ENCODE data around the gene RAG2.
"Not testable (repeated sequence)": the region's sequence is repeated elsewhere in the genome, so short reads cannot be mapped to it uniquely, and the experiment has no call there.

Gene RAG2

DNA sequence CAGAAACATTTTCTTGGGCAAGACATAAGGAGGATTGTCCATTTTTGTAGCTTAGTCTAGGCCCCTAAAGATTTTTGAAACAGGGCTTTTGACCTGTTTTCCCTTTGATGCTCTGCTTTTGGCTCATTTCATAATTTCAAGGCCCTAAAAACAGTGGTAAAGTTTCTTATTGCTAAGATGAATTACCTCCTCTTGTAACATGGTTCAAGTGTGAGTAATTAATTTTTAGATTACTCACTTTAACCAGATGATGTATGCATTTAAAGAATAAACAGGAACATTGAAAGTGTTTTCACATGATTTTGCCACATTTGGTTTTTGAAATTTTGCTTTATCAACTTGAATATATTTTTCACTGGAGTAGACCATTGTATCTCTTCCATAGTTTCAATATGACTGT is 1.2 kb downstream of the RAG2 start:
- no peak for DNase-seq

DNA sequence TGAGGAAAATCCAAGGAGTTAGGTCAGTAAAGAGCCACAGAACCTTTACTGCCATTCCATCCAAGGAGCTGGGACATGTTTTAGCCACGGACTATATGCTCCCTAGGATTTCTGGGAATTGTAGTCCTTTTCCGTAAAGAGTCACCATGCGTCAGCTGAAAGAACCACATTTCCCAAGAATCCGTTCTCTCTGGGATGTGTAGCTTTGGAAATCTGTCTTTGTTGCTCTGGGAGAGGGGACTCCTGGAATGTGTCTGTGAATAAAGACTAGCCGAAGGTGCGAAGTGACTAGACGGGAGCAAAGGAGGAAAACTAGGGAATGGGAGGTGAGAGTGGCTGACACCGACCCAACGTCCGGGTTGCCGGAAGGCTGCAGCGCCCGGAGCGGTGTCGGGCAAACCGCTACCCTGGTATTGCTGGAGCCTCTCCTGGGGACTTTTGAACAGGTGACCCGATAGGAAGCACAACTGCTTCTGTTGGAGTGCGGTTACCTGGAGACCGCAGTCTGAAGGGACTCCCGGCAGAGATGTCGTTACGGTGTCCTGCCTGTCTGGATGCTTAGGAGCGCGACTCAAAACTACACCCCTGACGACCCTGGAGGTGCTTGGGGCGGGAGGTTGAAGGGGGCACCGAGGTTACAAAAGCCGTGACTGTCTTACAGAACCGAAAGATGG is 3.6 kb downstream of the RAG2 start, which contains the start of gene IFTAP:
Gene IFTAP (plus strand): TSS at position 187 of the 674 bp plus-strand sequence. CDS start 15,602 bp downstream, outside the sequence.
- no peak for DNase-seq

DNA sequence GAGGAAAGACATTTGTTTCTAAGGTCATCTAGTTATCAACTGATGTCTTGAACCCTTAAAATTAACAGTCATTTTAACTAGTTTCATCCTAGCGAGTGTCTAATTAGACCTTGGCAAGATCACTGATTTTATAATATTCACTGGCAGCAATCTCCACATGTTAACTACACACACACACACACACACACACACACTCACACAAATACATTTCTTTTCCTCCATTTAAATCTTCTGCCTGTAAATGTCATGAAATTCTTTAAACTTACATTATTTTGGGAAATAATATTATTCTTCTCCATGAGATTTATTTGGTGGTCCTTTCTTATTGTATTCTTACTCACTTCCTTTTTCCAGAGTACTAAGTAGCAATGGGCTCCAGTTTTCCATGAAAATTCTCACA is 6.6 kb downstream of the RAG2 start:
- no peak for DNase-seq

DNA sequence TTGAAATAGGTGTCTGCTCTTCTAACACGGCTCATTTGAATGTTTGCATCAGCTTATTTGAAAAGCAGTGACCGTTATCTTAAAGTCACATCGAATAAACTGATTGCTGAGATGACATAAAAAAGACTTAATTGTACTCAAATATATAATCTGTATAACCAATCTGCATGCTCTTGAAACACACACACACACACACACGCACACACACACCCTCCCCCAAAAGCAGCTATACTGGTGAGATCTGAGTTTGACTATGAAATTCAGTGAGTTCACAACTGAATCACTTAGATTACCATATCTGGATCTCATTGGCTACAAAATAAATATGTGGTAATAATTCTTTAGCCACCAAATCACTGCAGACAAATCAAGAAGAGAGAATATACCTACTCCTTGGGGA is 7.5 kb downstream of the RAG2 start:
- no peak for DNase-seq

DNA sequence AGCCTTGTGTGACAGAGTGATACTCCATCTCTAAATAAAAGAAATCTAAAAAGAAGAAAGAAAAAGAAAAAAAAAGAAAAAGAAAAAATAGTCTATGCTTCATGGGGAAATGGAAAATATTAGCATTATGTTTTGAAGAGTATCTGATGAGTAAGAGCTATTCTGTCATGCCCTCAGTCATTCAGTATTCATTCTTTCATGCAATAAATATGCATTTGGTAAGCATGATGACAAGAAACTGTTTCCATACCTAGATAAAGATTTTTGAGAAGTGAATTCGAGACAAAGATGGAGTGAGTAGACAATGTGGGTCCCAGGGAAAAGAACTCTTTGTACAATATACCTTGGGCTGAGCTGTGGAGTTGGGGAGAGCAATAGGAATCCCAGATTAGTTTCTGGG is 9.9 kb downstream of the RAG2 start:
- no peak for DNase-seq

DNA sequence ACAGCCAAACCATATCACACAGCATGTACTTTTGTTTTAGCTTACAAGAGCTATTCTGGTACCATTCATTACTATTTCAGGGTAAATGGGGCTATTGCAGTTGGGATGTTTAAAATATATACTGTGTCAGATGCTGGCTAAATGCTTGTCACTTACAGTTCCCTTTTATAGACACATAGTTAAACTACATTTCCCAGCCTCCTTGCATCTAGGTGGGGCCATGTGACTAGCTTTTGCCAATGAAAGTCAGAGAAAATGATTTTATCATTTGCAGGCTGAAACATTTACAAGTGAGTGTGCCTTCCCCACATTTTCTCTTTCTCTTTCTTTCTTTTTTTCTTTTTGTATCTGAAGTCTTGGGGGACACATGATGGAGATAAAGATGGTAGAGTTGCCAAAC is 11.5 kb downstream of the RAG2 start:
- no peak for DNase-seq

DNA sequence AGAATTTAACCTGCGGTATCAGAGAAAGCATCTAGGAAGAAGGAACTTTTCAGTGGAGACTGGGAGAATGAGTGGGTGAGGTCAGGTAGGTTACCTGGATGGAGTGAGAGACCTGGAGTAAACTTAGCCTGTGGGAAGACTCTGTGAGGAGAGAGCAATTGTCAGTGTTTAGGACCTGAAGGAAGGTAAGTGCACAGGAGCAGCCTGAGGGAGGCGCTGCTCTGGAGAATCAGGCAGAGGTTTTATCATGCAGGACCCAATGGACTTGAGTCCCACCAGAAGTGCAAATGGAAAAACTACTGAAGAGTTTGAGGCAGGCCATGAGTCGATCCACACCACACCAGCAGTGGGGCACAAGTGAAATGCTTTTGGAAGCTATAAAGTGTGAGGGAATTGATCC is 14.4 kb downstream of the RAG2 start:
- no peak for DNase-seq

DNA sequence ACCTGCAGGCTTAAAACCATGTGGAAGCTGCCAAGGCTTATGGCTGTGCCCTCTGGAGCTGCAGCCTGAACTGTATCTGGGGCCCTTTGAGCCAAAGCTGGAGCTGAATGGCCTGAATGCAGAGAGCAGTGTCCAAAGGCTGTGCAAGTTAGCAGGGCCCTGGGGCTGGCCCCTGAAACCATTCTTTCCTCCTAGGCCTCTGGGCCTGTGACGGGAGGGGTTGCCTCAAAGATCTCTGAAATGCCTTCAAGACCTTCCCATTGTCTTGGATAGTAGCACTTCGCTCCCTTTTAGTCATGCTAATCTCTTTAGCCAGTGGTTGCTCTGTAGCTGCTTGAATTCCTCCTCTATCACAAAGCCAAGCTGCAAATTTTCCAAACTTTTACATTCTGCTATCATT is 16.5 kb downstream of the RAG2 start:
- DNase-seq: no peak

DNA sequence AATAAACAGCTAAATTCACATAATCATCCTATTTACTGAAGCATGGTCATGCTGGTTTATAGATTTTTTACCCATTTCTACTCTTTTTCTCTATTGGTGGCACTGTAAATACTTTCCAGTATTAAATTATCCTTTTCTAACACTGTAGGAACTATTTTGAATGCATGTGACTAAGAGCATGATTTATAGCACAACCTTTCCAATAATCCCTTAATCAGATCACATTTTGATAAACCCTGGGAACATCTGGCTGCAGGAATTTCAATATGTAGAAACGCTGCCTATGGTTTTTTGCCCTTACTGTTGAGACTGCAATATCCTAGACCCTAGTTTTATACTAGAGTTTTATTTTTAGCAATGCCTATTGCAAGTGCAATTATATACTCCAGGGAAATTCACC is 19.6 kb downstream of the RAG2 start:
- no peak for DNase-seq

DNA sequence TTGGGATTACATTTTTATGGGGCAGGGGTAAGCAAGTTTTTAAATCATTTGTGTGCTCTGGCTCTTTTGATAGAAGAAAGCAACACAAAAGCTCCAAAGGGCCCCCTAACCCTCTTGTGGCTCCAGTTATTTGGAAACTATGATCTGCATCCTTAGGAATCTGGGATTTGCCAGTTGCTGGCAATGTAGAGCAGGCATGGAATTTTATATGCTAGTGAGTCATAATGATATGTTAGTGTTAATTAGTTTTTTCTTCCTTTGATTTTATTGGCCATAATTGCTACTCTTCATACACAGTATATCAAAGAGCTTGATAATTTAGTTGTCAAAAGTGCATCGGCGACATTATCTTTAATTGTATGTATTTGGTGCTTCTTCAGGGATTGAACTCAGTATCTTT is 20.2 kb downstream of the RAG2 start:
- no peak for DNase-seq

DNA sequence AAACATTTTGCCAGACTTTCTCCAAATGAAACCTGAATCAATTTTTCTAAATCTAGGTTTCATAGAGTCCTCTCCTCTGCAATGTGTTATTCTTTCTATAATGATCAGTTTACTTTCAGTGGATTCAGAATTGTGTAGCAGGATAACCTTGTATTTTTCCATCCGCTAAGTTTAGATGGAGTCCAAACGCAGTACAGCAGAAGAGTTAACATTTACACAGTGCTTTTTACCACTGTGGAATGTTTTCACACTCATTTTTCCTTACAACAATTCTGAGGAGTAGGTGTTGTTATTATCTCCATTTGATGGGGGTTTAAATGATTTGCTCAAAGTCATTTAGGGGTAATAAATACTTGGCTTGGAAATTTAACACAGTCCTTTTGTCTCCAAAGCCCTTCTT is 20.7 kb downstream of the RAG2 start:
- no peak for DNase-seq

DNA sequence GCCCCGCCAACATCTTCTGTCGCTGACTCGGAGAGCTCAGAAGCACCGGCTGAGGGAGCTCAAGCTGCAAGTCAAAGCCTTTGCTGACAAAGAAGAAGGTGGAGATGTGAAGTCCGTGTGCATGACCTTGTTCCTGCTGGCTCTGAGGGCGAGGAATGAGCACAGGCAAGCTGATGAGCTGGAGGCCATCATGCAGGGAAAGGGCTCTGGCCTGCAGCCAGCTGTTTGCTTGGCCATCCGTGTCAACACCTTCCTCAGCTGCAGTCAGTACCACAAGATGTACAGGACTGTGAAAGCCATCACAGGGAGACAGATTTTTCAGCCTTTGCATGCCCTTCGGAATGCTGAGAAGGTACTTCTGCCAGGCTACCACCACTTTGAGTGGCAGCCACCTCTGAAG is 23.6 kb downstream of the RAG2 start:
- no peak for DNase-seq

DNA sequence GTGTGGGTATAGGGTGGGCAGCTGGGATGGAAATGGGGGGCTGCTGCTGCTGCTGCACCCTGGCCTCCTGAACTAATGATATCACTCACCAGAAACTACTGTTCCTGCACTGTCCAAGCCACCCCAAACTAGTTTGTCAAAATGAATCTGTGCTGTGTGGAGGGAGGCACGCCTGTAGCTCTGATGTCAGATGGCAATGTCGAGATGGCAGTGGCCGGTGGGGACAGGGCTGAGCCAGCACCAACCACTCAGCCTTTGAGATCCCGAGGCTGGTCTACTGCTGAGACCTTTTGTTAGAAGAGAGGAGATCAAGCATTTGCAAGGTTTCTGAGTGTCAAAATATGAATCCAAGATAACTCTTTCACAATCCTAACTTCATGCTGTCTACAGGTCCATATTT is 28.9 kb downstream of the RAG2 start:
- no peak for DNase-seq

DNA sequence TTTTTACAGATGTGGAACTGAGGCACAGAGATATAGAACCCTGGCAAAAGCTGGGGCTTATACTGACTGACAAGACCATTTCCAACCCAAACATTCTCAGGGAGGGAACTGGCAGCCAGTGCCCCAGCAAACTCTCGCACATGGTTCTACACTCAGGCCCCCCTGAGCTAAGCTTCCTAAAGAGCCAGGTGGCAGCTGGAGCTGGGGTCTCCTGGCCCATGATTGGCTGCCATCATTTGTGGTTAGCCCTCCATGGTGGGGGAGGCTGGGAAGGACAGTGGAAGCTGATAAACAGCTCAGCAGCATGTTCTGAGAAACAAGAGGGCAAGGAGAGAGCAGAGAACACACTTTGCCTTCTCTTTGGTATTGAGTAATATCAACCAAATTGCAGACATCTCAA is 30.3 kb downstream of the RAG2 start, which contains the start of gene RAG1:
Gene RAG1 (plus strand): TSS at position 314 of the 400 bp plus-strand sequence. CDS start 5,298 bp downstream, outside the sequence.
- no peak for DNase-seq

DNA sequence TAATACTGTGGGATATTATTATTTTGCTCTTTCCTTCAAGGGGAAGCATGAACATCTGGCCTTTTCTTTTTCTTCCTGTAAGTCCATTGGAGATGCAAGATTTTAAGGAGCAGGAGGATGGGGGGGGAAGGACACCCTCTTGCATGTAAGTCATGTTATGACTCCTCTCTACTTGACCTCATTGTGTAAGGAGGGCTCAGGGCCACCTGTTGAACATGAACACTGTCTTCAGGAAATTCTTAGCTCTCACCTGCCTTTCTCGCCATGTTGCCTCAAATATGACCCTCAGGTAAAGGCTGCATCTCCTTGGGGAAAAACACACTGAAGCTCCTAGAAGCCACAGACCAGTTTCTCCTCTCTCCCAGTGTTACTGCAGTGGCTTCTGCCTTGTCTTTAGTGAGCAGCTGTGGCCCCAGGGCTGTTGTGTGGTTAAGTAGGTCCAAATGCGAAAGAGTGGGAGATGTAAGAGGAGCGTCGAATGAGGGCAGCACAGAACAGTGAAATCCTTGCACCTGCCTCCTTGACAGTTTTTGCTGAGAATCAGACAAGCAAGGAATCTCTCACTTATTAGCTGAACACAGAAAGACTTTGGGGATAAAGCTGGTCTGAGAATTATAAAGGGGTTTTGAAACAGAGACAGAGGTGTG is 31.5 kb downstream of the RAG2 start:
- no peak for DNase-seq

DNA sequence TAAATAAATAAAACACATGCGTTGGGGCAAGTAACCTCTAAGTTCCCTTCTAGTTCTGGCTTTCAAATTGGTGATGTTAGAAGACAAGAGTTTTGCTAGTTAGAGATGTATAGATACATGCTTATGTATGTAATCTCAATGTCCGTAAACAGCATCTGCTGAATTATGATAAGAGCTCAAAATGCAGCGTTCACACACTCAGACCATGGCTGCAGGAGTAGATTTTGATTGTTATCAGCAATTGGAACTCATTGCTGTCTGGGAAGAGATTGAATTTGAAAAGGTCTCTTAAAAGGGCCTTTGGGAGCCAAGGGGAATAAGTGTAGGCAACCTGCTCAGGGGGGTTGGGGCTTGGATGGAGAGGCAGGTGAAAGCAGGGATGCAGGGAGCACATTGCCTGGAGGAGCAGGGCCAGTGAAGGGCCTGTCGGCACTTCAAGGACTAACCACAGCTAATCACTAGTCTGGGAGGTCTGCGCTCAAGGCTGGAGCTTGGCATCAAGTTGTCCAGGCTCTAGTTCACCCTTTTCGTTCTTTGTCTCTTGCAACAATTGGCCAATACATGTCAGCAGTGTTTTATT is 32.9 kb downstream of the RAG2 start:
- DNase-seq: no peak

DNA sequence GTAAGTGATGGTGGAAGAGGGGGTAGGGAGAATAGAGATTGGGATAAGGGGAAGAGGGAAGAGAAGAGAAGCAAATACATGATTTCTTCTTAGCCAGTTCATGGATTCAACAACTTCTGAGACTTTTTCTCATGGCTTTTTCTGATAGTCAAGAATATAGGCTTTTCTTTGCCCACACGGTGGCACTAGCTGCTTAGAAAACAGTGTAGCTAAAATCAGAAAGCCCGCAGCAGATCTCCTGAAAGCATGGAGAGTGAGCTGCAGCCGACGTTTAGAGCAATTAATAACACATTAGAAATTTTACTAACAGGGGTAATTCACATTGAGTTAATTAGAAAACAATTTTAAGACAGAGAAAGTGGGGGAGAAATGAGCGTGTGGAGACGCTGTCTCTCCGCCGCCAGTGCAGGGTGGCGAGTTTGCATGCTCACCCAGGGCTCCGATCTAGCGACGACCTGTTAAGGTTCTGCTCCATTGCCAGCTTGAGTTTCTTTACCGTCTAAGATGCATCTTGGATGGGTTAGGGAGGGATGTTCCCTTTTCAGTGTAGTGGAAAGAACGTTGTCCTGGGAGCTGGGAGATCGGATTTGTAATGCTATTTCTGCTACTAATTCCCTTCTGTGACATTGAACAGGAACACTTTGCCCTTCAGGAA is 33.5 kb downstream of the RAG2 start:
- DNase-seq: no peak

DNA sequence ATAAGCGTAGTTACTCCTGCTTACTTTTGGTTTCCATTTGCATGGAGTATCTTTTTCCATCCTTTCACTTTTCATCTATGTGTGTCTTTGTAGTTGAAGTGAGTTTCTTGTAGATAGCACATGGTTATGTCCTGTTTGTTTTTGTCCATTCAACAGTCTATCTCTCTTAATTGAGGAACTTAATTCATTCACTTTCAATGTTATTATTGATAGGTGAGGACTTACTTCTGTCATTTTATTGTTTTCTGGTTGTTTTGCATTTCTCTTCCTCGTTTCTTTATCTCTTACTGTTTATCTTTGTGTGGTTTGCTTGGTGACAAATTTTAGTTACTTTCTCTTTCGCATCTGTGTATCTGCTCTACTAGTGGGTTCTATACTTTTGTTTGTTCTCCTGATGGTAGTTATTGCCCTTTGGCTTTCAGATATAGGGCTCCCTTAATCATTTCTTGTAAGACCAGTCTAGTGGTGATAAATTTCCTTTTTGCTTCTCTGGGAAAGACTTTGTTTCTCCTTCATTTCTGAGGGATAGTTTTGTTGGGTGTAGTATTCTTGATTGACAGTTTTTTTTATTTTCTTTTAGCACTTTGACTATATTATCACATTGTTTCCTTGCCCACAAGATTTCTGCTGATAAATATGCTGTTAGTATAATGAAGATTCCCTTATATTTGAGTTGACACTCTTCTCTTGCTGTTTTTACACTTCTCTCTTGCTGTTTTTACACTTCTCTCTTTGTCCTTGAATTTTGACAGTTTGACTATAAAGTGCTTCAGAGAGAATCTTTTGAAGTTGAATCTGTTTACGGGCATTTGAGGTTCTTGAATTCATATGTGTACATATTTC is 39.2 kb downstream of the RAG2 start:
- no peak for DNase-seq

DNA sequence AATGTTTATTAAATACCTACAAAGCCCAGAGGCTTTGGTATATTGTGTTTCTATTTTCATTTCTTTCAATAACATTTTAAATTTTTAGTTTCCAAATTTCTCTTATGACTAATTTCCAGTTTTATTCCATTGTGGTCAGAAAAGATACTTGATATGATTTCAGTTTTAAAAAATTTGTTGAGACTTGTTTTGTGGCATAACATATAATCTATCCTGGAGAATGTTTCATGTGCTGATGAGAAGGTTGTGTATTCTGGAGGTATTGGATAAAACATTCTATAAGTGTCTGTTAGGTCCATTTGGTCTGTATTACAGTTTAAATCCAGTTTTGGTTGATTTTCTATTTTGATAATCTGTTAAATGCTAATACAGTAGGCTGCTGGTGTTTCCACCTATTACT is 40.0 kb downstream of the RAG2 start:
- no peak for DNase-seq

DNA sequence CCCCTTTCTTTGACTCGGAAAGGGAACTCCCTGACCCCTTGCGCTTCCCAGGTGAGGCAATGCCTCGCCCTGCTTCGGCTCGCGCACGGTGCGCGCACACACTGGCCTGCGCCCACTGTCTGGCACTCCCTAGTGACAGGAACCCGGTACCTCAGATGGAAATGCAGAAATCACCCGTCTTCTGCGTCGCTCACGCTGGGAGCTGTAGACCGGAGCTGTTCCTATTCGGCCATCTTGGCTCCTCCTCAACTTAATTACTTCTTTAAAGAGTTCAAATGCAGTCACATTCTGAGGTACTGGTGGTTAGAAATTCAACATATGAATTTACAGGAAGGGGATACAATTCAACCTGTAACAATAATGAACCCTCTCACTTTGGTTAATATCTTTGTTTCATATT is 40.6 kb downstream of the RAG2 start:
- DNase-seq: not testable (repeated sequence)

DNA sequence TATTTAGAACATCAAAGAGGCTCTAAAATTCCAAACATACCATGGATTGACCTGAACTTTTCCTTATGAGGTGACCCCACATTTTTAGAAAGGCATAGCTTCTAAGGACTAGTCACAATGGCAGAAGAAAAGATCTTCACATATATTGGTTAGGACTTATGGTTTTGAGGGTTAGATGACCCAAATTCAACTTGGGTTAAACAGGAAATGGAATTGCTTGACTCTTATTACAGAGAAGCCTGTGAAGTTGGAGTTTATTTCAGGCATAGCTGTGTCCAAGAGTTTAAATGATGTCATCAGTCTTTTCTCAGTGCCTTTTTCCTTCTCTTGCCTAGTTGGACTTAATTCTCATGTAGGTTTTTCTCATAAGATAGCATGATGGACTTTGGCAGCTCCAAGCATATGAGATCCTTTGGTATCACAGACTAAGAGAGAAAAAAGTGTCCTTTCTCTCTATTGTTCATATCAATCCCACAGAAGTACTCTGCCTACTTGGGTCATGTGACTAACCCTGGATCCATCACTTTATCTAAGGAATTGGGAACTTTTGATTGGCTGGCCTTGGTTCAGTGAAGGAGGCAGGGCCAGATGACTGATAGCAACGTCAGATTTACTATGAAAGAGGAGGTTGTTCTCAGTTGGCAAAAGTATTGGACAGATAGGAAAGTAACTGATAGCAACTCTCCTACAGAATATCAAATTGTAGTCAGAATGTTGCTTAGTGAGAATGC is 47.5 kb downstream of the RAG2 start:
- no peak for DNase-seq

All from activated CD4-positive, alpha-beta T cell treated with anti-CD3 and anti-CD28 coated beads for 1 hour (primary cell).